ENCODE data around the gene SH3RF2.

- TF ChIP-seq, protein P1, sequence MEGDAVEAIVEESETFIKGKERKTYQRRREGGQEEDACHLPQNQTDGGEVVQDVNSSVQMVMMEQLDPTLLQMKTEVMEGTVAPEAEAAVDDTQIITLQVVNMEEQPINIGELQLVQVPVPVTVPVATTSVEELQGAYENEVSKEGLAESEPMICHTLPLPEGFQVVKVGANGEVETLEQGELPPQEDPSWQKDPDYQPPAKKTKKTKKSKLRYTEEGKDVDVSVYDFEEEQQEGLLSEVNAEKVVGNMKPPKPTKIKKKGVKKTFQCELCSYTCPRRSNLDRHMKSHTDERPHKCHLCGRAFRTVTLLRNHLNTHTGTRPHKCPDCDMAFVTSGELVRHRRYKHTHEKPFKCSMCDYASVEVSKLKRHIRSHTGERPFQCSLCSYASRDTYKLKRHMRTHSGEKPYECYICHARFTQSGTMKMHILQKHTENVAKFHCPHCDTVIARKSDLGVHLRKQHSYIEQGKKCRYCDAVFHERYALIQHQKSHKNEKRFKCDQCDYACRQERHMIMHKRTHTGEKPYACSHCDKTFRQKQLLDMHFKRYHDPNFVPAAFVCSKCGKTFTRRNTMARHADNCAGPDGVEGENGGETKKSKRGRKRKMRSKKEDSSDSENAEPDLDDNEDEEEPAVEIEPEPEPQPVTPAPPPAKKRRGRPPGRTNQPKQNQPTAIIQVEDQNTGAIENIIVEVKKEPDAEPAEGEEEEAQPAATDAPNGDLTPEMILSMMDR (conservative IDR thresholded peaks at IDR 0.05 in 1 of 2, IDR thresholded peaks at IDR 0.05 in 1 of 2; ENCODE audit: low read depth in 1 of 2, low read length in 2 of 2), result no peak
- TF ChIP-seq EZH2 (IDR thresholded peaks at IDR 0.05; ENCODE audit: low read length, missing control alignments), result no peak
Observed at GRCh38 chr5:146040527-146040926, 104.1 kb downstream of the SH3RF2 start.
